ENCODE measurements around the gene STK16.

GRCh38 chr2:219291910-219292490, 46.7 kb downstream of the STK16 start:
- TF ChIP-seq POLR2AphosphoS5 (IDR thresholded peaks at IDR 0.05) (no peak), CTCF (IDR thresholded peaks at IDR 0.05; ENCODE audit: poor library complexity, severe bottlenecking) (no peak), EP300 (conservative IDR thresholded peaks at IDR 0.05; ENCODE audit: poor library complexity, severe bottlenecking) (no peak), EZH2 (IDR thresholded peaks at IDR 0.05; ENCODE audit: borderline replicate concordance, insufficient read depth, low read length, poor library complexity, severe bottlenecking) (no peak), SMC3 (conservative IDR thresholded peaks at IDR 0.05; ENCODE audit: poor library complexity) (no peak)

All from neural cell (in vitro differentiated cells).